Gastrocnemius medialis (tissue), 4 donors: ENCODE results near the gene GARS1. TPM values are rescaled to one million over a fixed set of nuclear protein-coding genes. Genes with fewer than 3 reads are reported as not detected.

Experiments
- ATAC-seq, 2 donors: fragments of 150-250 bp; one replicate each; pipeline ENCODE4 v1.9.1; 2016
- DNase-seq, 2 donors: peaks; one replicate each; pipeline ENCODE4 v3.0.0-alpha.2; 2019
- H3K27ac ChIP-seq, 4 donors: fragments of 200-600 bp; sonication (generic); 1 replicate in 1 of 4; 2 replicates in 3 of 4; pipeline ENCODE4 v1.5.1; 2016 to 2018; ENCODE audit warnings: mild to moderate bottlenecking in 2 of 4, moderate library complexity in 1 of 4
- H3K27me3 ChIP-seq, 3 donors: fragments of 200-600 bp; sonication (generic) in 2 of 3; 1 replicate in 1 of 3; 2 replicates in 2 of 3; pipeline versions ENCODE4 v1.5.1 to v1.6.0; 2016 to 2019; ENCODE audit warnings: mild to moderate bottlenecking in 1 of 3, moderate library complexity in 1 of 3
- H3K36me3 ChIP-seq, 2 donors: fragments of 200-600 bp; sonication (generic) in 1 of 2; one replicate each; pipeline ENCODE4 v1.5.1; 2017 to 2018
- H3K4me1 ChIP-seq, 2 donors: fragments of 200-600 bp; sonication (generic) in 1 of 2; one replicate each; pipeline ENCODE4 v1.5.1; 2016 to 2017; ENCODE audit warnings: mild to moderate bottlenecking in 2 of 2
- H3K4me3 ChIP-seq, 4 donors: fragments of 200-600 bp; sonication (generic) in 3 of 4; 1 replicate in 1 of 4; 2 replicates in 3 of 4; pipeline ENCODE4 v1.5.1; 2016 to 2019; ENCODE audit warnings: mild to moderate bottlenecking in 2 of 4
- H3K9me3 ChIP-seq, 3 donors: fragments of 200-600 bp; sonication (generic) in 2 of 3; 1 replicate in 1 of 3; 2 replicates in 2 of 3; pipeline ENCODE4 v1.5.1; 2016 to 2019
- CTCF ChIP-seq, 5 experiments: fragments of 450-650 bp in 3 of 5; fragments of 200-600 bp in 2 of 5; sonication (generic) in 2 of 5; IDR thresholded peaks in 4 of 5; conservative IDR thresholded peaks in 1 of 5; 1 replicate in 4 of 5; 2 replicates in 1 of 5; pipeline ENCODE4 v1.5.1; 2016 to 2019; ENCODE audit warnings: antibody characterized with exemption in 5 of 5, mild to moderate bottlenecking in 3 of 5, moderate library complexity in 3 of 5
- POLR2A ChIP-seq, 2 donors: fragments of 450-650 bp; IDR thresholded peaks; one replicate each; pipeline ENCODE4 v1.6.1; 2017; ENCODE audit warnings: antibody characterized with exemption in 2 of 2, mild to moderate bottlenecking in 2 of 2, moderate library complexity in 2 of 2
- in situ Hi-C, 4 donors: fragments of 200-750 bp; cut with MboI; loops; one replicate each; pipeline versions ENCODE4 v1.15.0 to v1.8.0; 2017; ENCODE audit warnings: low sequenced_read_pairs in 4 of 4
- intact Hi-C: fragments of 100-400 bp; cut with DNase I; formaldehyde crosslinking; loops from one replicate; pipeline ENCODE4 v1.15.1; 2023; ENCODE audit warnings: low total_unique reads
- total RNA-seq, 4 donors: library from RNA; depleted of rRNA; stranded (reverse); fragments of >200 nt; gene quantifications; one replicate each; pipeline versions ENCODE4 v1.1.0 to v1.2.3, GENCODE V29; 2016

Gene GARS1
- 10 to 100 TPM; 52.1 to 67.7 (median 60.1) TPM for total RNA-seq

- DNase-seq (peak; percentile 76 to 84), ATAC-seq (peak; percentile 94)
- in situ Hi-C loops (no loop called here), intact Hi-C loops (loop anchor here (5.0 kb wide), 2 partner anchors 148 to 567 kb away; partner anchors contain the start of genes FKBP14 and PLEKHA8)
- peak within 1 kb of the TSS; percentile 93 to 99 (median 98) for H3K4me3 ChIP-seq
- peaks cover 0 to 5% of the 10 kb centered on the region in 2 donors for H3K36me3 ChIP-seq
- H3K27ac ChIP-seq: peak within 1 kb of the TSS; percentile 98 to 99 (median 98)
- H3K27me3 ChIP-seq: no peaks in the 10 kb centered on the region
- TF ChIP-seq POLR2A (IDR thresholded peaks at IDR 0.05): peak; percentile 92 to 93
- TF ChIP-seq CTCF (IDR thresholded peaks at IDR 0.05 in 4 of 5, conservative IDR thresholded peaks at IDR 0.05 in 1 of 5): peak in 1 of 5 experiments; percentile 19
- H3K4me1 ChIP-seq: peaks cover 26 to 27% of the 10 kb centered on the region in 2 donors
- no peaks in the 10 kb centered on the region for H3K9me3 ChIP-seq
These were observed at the start of gene GARS1 for GRCh38 chr7:30594540-30595435. TSS of gene GARS1 (plus strand) at chr7:30594878. CDS start at chr7:30594922, 44 bp downstream.

- Histone ChIP-seq H3K27me3 (no peaks in the 10 kb centered on the region), H3K9me3 (no peaks in the 10 kb centered on the region), H3K27ac (no peak overlapping the region), H3K4me3 (no peak overlapping the region), H3K36me3 (no peaks in the 10 kb centered on the region), H3K4me1 (peaks cover 6 to 8% of the 10 kb centered on the region in 2 donors)
- ATAC-seq (no peak), DNase-seq (no peak)
- intact Hi-C loops (loop anchor here (5.0 kb wide), 1 partner anchor 34 kb away; no protein-coding TSS in a partner anchor), in situ Hi-C loops (no loop called here)
- TF ChIP-seq CTCF (IDR thresholded peaks at IDR 0.05 in 4 of 5, conservative IDR thresholded peaks at IDR 0.05 in 1 of 5) (no peak), POLR2A (IDR thresholded peaks at IDR 0.05) (no peak)
These were observed 48.7 kb upstream of the GARS1 start for GRCh38 chr7:30545791-30546555.

GRCh38 chr7:30546596-30546995, 48.1 kb upstream of the GARS1 start:
- intact Hi-C loops (loop anchor here (5.0 kb wide), 1 partner anchor 34 kb away; no protein-coding TSS in a partner anchor), in situ Hi-C loops (no loop called here)
- Histone ChIP-seq H3K27ac (no peak overlapping the region), H3K4me3 (no peak overlapping the region), H3K36me3 (no peaks in the 10 kb centered on the region), H3K4me1 (peaks cover 12 to 15% of the 10 kb centered on the region in 2 donors), H3K27me3 (no peaks in the 10 kb centered on the region), H3K9me3 (no peaks in the 10 kb centered on the region)
- TF ChIP-seq CTCF (IDR thresholded peaks at IDR 0.05 in 4 of 5, conservative IDR thresholded peaks at IDR 0.05 in 1 of 5): no peak
- no peak for TF ChIP-seq POLR2A (IDR thresholded peaks at IDR 0.05)
- no peak for DNase-seq
- ATAC-seq: no peak

- H3K4me3 ChIP-seq: no peak overlapping the region
- no peaks in the 10 kb centered on the region for H3K9me3 ChIP-seq
- DNase-seq: peak; percentile 42 to 64
- no peaks in the 10 kb centered on the region for H3K27me3 ChIP-seq
- no peaks in the 10 kb centered on the region for H3K36me3 ChIP-seq
- peak; percentile 83 to 85 for ATAC-seq
- TF ChIP-seq POLR2A (IDR thresholded peaks at IDR 0.05) (no peak), CTCF (IDR thresholded peaks at IDR 0.05 in 4 of 5, conservative IDR thresholded peaks at IDR 0.05 in 1 of 5) (peak; percentile 72 to 86 (median 77))
- peak overlapping the region in 2 of 4 donors; percentile 14 to 28 for H3K27ac ChIP-seq
- peaks cover 12 to 15% of the 10 kb centered on the region in 2 donors for H3K4me1 ChIP-seq
- in situ Hi-C loops (no loop called here), intact Hi-C loops (loop anchor here (1.0 to 5.0 kb wide), 2 partner anchors 15 to 37 kb away; no protein-coding TSS in a partner anchor)
These were observed 45.8 kb upstream of the GARS1 start for GRCh38 chr7:30548845-30549244.
